22Rv1 (cell line): ENCODE results near the gene DYNLT1.

Experiments
- ZFX ChIP-seq: fragments of 450-650 bp; IDR thresholded peaks from 2 replicates; pipeline ENCODE4 v1.6.1; 2017; ENCODE audit warnings: antibody characterized with exemption, borderline replicate concordance
- TF ChIP-seq, protein P1 (sequence below): fragments of 450-650 bp; IDR thresholded peaks from 2 replicates; pipeline ENCODE4 v1.5.1; 2017; ENCODE audit warnings: mild to moderate bottlenecking

GRCh38 chr6:158635427-158636073, 9.0 kb downstream of the DYNLT1 start:
- TF ChIP-seq, protein P1, sequence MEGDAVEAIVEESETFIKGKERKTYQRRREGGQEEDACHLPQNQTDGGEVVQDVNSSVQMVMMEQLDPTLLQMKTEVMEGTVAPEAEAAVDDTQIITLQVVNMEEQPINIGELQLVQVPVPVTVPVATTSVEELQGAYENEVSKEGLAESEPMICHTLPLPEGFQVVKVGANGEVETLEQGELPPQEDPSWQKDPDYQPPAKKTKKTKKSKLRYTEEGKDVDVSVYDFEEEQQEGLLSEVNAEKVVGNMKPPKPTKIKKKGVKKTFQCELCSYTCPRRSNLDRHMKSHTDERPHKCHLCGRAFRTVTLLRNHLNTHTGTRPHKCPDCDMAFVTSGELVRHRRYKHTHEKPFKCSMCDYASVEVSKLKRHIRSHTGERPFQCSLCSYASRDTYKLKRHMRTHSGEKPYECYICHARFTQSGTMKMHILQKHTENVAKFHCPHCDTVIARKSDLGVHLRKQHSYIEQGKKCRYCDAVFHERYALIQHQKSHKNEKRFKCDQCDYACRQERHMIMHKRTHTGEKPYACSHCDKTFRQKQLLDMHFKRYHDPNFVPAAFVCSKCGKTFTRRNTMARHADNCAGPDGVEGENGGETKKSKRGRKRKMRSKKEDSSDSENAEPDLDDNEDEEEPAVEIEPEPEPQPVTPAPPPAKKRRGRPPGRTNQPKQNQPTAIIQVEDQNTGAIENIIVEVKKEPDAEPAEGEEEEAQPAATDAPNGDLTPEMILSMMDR: no peak
- TF ChIP-seq ZFX: no peak
